HCT116 (cell line): Measurements from ENCODE around the gene GRHL1. TPM values are rescaled to one million over a fixed set of nuclear protein-coding genes. Genes with fewer than 3 reads are reported as not detected.

ENCODE experiments used
- ATAC-seq: fragments of 200-7000 bp; cut with Tn5 transposase; 2 replicates; pipeline ENCODE4 v1.9.1; 2020; ENCODE audit warnings: mild to moderate bottlenecking, moderate library complexity
- BruUV-seq: library from RNA; stranded (reverse); fragments of 400-500 nt; replicated peaks from 2 replicates; lab custom pipeline; 2021; lab: Mats Ljungman, UMichigan
- CTCF ChIA-PET: fragments of 300-600 bp; sonication (Branson Sonifier 250); formaldehyde crosslinking; loops from one replicate; lab custom pipeline; 2021; ENCODE audit warnings: antibody characterized with exemption; lab: Charles Lee
- POLR2A ChIA-PET: fragments of 300-600, 350-600 bp; sonication (Branson Sonifier 250); formaldehyde crosslinking; loops from one replicate; lab custom pipeline; 2021; ENCODE audit warnings: antibody characterized with exemption; lab: Charles Lee
- RAD21 ChIA-PET, 2 experiments: fragments of 300-600 bp; sonication (Branson Sonifier 250); formaldehyde crosslinking; loops; one replicate each; lab custom pipeline; 2023; ENCODE audit warnings: low total read pairs in 2 of 2; ENCODE audit not compliant: uncharacterized antibody in 2 of 2, unreplicated experiment in 2 of 2, low non-redundant PET in 1 of 2; lab: Charles Lee
- DNase-seq: peaks from one replicate; pipeline ENCODE4 v3.0.0-alpha.2; 2010; ENCODE audit warnings: low read depth, low spot score
- H2AFZ ChIP-seq: fragments of 200-600 bp; shearing (Covaris generic), sonication (generic); 2 replicates; pipeline ENCODE4 v1.6.1; 2017; ENCODE audit warnings: low read depth, mixed run types, mixed read lengths, antibody characterized with exemption, low read length; ENCODE audit not compliant: poor library complexity, severe bottlenecking
- H3K27ac ChIP-seq: 2 replicates; pipeline ENCODE4 v1.5.1; 2012; ENCODE audit warnings: low read depth, low read length
- H3K27me3 ChIP-seq: fragments of 200-600 bp; sonication (generic); 2 replicates; pipeline ENCODE4 v1.6.1; 2016; ENCODE audit warnings: mixed run types, low read length, mixed read lengths; ENCODE audit not compliant: insufficient read depth
- H3K36me3 ChIP-seq, 2 experiments: fragments of 200-500 bp in 1 of 2; fragments of 200-600 bp in 1 of 2; sonication (Bioruptor generic) in 1 of 2; sonication (generic) in 1 of 2; 2 replicates each; pipeline versions ENCODE4 v1.5.1 to v1.6.1; 2014 to 2016; ENCODE audit warnings: low read length in 2 of 2, inconsistent platforms in 1 of 2, mixed read lengths in 1 of 2, mixed run types in 1 of 2; ENCODE audit not compliant: insufficient read depth in 2 of 2, control insufficient read depth in 1 of 2
- H3K4me1 ChIP-seq, 2 experiments: fragments of 200-600 bp in 1 of 2; sonication (generic) in 1 of 2; 2 replicates each; pipeline versions ENCODE4 v1.5.1 to v1.6.1; 2012 to 2017; ENCODE audit warnings: low read length in 2 of 2, inconsistent platforms in 1 of 2, mild to moderate bottlenecking in 1 of 2, mixed read lengths in 1 of 2, mixed run types in 1 of 2, moderate library complexity in 1 of 2; ENCODE audit not compliant: insufficient read depth in 2 of 2, control insufficient read depth in 1 of 2
- H3K4me2 ChIP-seq: fragments of 200-600 bp; sonication (generic); 2 replicates; pipeline ENCODE4 v1.6.1; 2017; ENCODE audit warnings: mixed run types, low read length, mixed read lengths
- H3K4me3 ChIP-seq, 2 experiments: fragments of 200-600 bp in 1 of 2; sonication (generic) in 1 of 2; replicated peaks in 1 of 2; 2 replicates each; pipeline ENCODE4 v1.5.1; 2011 to 2016; ENCODE audit warnings: low read length in 2 of 2, control low read depth in 1 of 2, low read depth in 1 of 2, mild to moderate bottlenecking in 1 of 2, mixed read lengths in 1 of 2, mixed run types in 1 of 2
- H3K79me2 ChIP-seq: fragments of 200-600 bp; sonication (generic); 2 replicates; pipeline ENCODE4 v1.6.1; 2017; ENCODE audit warnings: mild to moderate bottlenecking, mixed run types, low read length, moderate library complexity, mixed read lengths; ENCODE audit not compliant: insufficient read depth
- H3K9ac ChIP-seq: fragments of 200-600 bp; sonication (generic); 2 replicates; pipeline ENCODE4 v1.6.1; 2016; ENCODE audit warnings: low read length, mixed read lengths
- H3K9me2 ChIP-seq: fragments of 200-600 bp; sonication (generic), shearing (Covaris generic); 2 replicates; pipeline ENCODE4 v1.6.1; 2017; ENCODE audit warnings: mixed run types, mild to moderate bottlenecking, moderate library complexity; ENCODE audit not compliant: insufficient read depth
- H3K9me3 ChIP-seq, 2 experiments: fragments of 200-500 bp in 1 of 2; fragments of 200-600 bp in 1 of 2; sonication (Bioruptor generic) in 1 of 2; sonication (generic) in 1 of 2; 2 replicates each; pipeline ENCODE4 v1.6.1; 2014 to 2017; ENCODE audit warnings: low read length in 2 of 2, mixed read lengths in 2 of 2, inconsistent platforms in 1 of 2, low read depth in 1 of 2, mild to moderate bottlenecking in 1 of 2, mixed run types in 1 of 2, moderate library complexity in 1 of 2; ENCODE audit not compliant: control insufficient read depth in 1 of 2, insufficient read depth in 1 of 2
- H4K20me1 ChIP-seq: fragments of 200-600 bp; sonication (generic), shearing (Covaris generic); 2 replicates; pipeline ENCODE4 v1.6.1; 2017; ENCODE audit warnings: mixed run types, mild to moderate bottlenecking, moderate library complexity; ENCODE audit not compliant: insufficient read depth
- CBX3 ChIP-seq: IDR thresholded peaks from 2 replicates; pipeline ENCODE4 v1.6.1; 2012; ENCODE audit warnings: low read depth
- CEBPB ChIP-seq: IDR thresholded peaks from 2 replicates; pipeline ENCODE4 v1.6.1; 2012; ENCODE audit warnings: low read depth
- EGR1 ChIP-seq: IDR thresholded peaks from 2 replicates; pipeline ENCODE4 v1.6.1; 2012; ENCODE audit warnings: low read depth
- ELF1 ChIP-seq: IDR thresholded peaks from 2 replicates; pipeline ENCODE4 v1.6.1; 2012; ENCODE audit warnings: low read depth, borderline replicate concordance
- EZH2 ChIP-seq: fragments of 200-600 bp; sonication (generic); IDR thresholded peaks from 2 replicates; pipeline ENCODE4 v1.6.1; 2017; ENCODE audit warnings: antibody characterized with exemption, mixed run types
- EZH2phosphoT487 ChIP-seq: fragments of 200-600 bp; IDR thresholded peaks from 2 replicates; pipeline ENCODE4 v1.6.1; 2018; ENCODE audit warnings: antibody characterized with exemption, borderline replicate concordance
- FOSL1 ChIP-seq: IDR thresholded peaks from 2 replicates; pipeline ENCODE4 v1.6.1; 2012; ENCODE audit warnings: low read depth
- POLR2A ChIP-seq: IDR thresholded peaks from 2 replicates; pipeline ENCODE4 v1.7.0; 2011; ENCODE audit warnings: borderline replicate concordance; ENCODE audit not compliant: insufficient read depth, insufficient read length; ENCODE audit errors: extremely low read depth
- POLR2AphosphoS5 ChIP-seq: IDR thresholded peaks from 2 replicates; pipeline ENCODE4 v1.6.1; 2011; ENCODE audit warnings: mild to moderate bottlenecking, low read depth, low read length, moderate library complexity
- SIN3A ChIP-seq: IDR thresholded peaks from 2 replicates; pipeline ENCODE4 v1.6.1; 2012; ENCODE audit warnings: low read depth
- SP1 ChIP-seq: IDR thresholded peaks from 2 replicates; pipeline ENCODE4 v1.6.1; 2012; ENCODE audit warnings: low read depth
- SRF ChIP-seq: IDR thresholded peaks from 2 replicates; pipeline ENCODE4 v1.6.1; 2012; ENCODE audit warnings: low read depth
- TCF7L2 ChIP-seq: IDR thresholded peaks from 2 replicates; pipeline ENCODE4 v1.7.0; 2011; ENCODE audit warnings: borderline replicate concordance, inconsistent platforms; ENCODE audit not compliant: insufficient read depth, insufficient read length; ENCODE audit errors: extremely low read depth
- ZFX ChIP-seq: fragments of 450-650 bp; IDR thresholded peaks from 2 replicates; pipeline ENCODE4 v1.6.1; 2017
- intact Hi-C: fragments of 100-400 bp; cut with micrococcal nuclease; formaldehyde crosslinking; loops from 2 replicates; pipeline ENCODE4 v1.10.0; 2022
- total RNA-seq: library from RNA; stranded (reverse); gene quantifications from one replicate; pipeline ENCODE4 v1.2.1, GENCODE V29; 2021; ENCODE audit not compliant: unreplicated experiment
- TF ChIP-seq, protein P1 (sequence below): IDR thresholded peaks from 2 replicates; pipeline ENCODE4 v1.6.1; 2012
- TF ChIP-seq, protein P2 (sequence below): IDR thresholded peaks from 2 replicates; pipeline ENCODE4 v1.6.1; 2012
- TF ChIP-seq, protein P3 (sequence below), 3 experiments: fragments of 200-600 bp in 1 of 3; sonication (generic) in 1 of 3; IDR thresholded peaks in 2 of 3; conservative IDR thresholded peaks in 1 of 3; 2 replicates each; pipeline ENCODE4 v1.5.1; 2012 to 2017; ENCODE audit warnings: low read depth in 2 of 3, low read length in 2 of 3, antibody characterized with exemption in 1 of 3, borderline replicate concordance in 1 of 3, control low read depth in 1 of 3, mild to moderate bottlenecking in 1 of 3, mixed read lengths in 1 of 3, mixed run types in 1 of 3, moderate library complexity in 1 of 3; ENCODE audit not compliant: insufficient read depth in 1 of 3
- TF ChIP-seq, protein P4 (sequence below): IDR thresholded peaks from 2 replicates; pipeline ENCODE4 v1.6.1; 2012; ENCODE audit warnings: low read depth

The GRHL1 gene
- total RNA-seq, 1 experiment from 2014 or later: 8.5 TPM

DNA sequence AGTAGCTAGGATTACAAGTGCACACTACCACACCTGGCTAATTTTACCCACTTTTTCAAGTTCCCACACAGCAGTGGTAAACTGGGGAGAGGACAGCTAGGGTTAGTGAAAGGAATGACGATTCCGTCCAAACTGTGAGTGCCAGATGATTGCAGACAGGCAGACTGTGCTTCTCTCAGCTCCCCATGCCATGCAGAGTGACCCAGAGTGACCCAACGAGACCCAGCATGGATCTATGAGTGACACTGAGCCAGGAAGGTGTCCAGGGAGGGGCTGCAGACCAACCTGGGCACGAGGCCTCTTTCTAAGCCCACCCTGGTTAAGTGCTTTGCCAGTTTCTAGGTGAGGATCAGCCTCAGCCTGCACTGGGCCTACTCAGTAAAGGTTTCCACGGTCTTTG lies 84.1 kb downstream of the GRHL1 start:
- no TSS peak for BruUV-seq
- H4K20me1 ChIP-seq: no peaks in the 10 kb centered on the region
- H3K79me2 ChIP-seq: no peaks in the 10 kb centered on the region
- CTCF ChIA-PET: interaction anchor here (1.2 to 2.2 kb wide), 4 partner anchors 9 to 399 kb away, joined by 3 to 8 read pairs (median 5); no protein-coding TSS in a partner anchor
- DNase-seq (no peak), ATAC-seq (no peak)
- RAD21 ChIA-PET: no interaction called here
- POLR2A ChIA-PET: no interaction called here
- no peaks in the 10 kb centered on the region for H3K9me2 ChIP-seq
- no peaks in the 10 kb centered on the region for H3K27me3 ChIP-seq
- H3K4me3 ChIP-seq: no peak overlapping the region
- intact Hi-C loops: no loop called here
- H3K9me3 ChIP-seq: no peaks in the 10 kb centered on the region
- H3K4me1 ChIP-seq: peaks cover 2 to 24% of the 10 kb centered on the region in 2 experiments; a peak in 2 of 4 replicates
- H3K36me3 ChIP-seq: no peaks in the 10 kb centered on the region
- H3K4me2 ChIP-seq: peak overlapping the region; percentile 9
- TF ChIP-seq SP1: no peak
- TF ChIP-seq, protein P1, sequence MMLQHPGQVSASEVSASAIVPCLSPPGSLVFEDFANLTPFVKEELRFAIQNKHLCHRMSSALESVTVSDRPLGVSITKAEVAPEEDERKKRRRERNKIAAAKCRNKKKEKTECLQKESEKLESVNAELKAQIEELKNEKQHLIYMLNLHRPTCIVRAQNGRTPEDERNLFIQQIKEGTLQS: no peak
- no peak for TF ChIP-seq EZH2
- TF ChIP-seq, protein P2, sequence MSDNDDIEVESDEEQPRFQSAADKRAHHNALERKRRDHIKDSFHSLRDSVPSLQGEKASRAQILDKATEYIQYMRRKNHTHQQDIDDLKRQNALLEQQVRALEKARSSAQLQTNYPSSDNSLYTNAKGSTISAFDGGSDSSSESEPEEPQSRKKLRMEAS: no peak
- TF ChIP-seq EZH2phosphoT487: no peak
- TF ChIP-seq POLR2A: no peak
- TF ChIP-seq SIN3A: no peak
- TF ChIP-seq ZFX: no peak
- TF ChIP-seq, protein P3, sequence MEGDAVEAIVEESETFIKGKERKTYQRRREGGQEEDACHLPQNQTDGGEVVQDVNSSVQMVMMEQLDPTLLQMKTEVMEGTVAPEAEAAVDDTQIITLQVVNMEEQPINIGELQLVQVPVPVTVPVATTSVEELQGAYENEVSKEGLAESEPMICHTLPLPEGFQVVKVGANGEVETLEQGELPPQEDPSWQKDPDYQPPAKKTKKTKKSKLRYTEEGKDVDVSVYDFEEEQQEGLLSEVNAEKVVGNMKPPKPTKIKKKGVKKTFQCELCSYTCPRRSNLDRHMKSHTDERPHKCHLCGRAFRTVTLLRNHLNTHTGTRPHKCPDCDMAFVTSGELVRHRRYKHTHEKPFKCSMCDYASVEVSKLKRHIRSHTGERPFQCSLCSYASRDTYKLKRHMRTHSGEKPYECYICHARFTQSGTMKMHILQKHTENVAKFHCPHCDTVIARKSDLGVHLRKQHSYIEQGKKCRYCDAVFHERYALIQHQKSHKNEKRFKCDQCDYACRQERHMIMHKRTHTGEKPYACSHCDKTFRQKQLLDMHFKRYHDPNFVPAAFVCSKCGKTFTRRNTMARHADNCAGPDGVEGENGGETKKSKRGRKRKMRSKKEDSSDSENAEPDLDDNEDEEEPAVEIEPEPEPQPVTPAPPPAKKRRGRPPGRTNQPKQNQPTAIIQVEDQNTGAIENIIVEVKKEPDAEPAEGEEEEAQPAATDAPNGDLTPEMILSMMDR (IDR thresholded peaks at IDR 0.05 in 2 of 3, conservative IDR thresholded peaks at IDR 0.05 in 1 of 3; ENCODE audit: borderline replicate concordance in 1 of 3, insufficient read depth in 1 of 3, low read depth in 2 of 3, low read length in 2 of 3): no peak
- no peak for TF ChIP-seq ELF1
- no peak for TF ChIP-seq SRF
- TF ChIP-seq EGR1: no peak
- TF ChIP-seq, protein P4, sequence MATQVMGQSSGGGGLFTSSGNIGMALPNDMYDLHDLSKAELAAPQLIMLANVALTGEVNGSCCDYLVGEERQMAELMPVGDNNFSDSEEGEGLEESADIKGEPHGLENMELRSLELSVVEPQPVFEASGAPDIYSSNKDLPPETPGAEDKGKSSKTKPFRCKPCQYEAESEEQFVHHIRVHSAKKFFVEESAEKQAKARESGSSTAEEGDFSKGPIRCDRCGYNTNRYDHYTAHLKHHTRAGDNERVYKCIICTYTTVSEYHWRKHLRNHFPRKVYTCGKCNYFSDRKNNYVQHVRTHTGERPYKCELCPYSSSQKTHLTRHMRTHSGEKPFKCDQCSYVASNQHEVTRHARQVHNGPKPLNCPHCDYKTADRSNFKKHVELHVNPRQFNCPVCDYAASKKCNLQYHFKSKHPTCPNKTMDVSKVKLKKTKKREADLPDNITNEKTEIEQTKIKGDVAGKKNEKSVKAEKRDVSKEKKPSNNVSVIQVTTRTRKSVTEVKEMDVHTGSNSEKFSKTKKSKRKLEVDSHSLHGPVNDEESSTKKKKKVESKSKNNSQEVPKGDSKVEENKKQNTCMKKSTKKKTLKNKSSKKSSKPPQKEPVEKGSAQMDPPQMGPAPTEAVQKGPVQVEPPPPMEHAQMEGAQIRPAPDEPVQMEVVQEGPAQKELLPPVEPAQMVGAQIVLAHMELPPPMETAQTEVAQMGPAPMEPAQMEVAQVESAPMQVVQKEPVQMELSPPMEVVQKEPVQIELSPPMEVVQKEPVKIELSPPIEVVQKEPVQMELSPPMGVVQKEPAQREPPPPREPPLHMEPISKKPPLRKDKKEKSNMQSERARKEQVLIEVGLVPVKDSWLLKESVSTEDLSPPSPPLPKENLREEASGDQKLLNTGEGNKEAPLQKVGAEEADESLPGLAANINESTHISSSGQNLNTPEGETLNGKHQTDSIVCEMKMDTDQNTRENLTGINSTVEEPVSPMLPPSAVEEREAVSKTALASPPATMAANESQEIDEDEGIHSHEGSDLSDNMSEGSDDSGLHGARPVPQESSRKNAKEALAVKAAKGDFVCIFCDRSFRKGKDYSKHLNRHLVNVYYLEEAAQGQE: no peak
- no peak for TF ChIP-seq FOSL1
- no peak for TF ChIP-seq CBX3
- no peak for TF ChIP-seq TCF7L2
- no peak for TF ChIP-seq CEBPB
- TF ChIP-seq POLR2AphosphoS5: no peak
- TF ChIP-seq, all 23 proteins: peak for 0
- Histone ChIP-seq H2AFZ (peak overlapping the region; percentile 32), H3K27ac (no peak overlapping the region), H3K9ac (no peak overlapping the region)
